NCI-H345 treated with DMSO at 0.1 percent for 48 hours (cell line): ENCODE results near the gene STAT4.

Source experiments
- DNase-seq: peaks from one replicate; lab custom pipeline; 2025; ENCODE audit not compliant: unreplicated experiment; lab: John Stamatoyannopoulos, UW

The STAT4 gene

GRCh38 chr2:191150600-191151330 is at the start of gene STAT4:
STAT4 (minus strand) TSS chr2:191150994; CDS start chr2:191148203, 2,791 bp downstream.
- peak; percentile 30 for DNase-seq

- DNase-seq, result no peak
Observed at GRCh38 chr2:191199929-191200512, 49.2 kb upstream of the STAT4 start.

GRCh38 chr2:191198271-191198670 is 47.5 kb upstream of the STAT4 start:
- DNase-seq, result no peak

GRCh38 chr2:191197096-191197495 is 46.3 kb upstream of the STAT4 start:
- DNase-seq, result no peak

DNA sequence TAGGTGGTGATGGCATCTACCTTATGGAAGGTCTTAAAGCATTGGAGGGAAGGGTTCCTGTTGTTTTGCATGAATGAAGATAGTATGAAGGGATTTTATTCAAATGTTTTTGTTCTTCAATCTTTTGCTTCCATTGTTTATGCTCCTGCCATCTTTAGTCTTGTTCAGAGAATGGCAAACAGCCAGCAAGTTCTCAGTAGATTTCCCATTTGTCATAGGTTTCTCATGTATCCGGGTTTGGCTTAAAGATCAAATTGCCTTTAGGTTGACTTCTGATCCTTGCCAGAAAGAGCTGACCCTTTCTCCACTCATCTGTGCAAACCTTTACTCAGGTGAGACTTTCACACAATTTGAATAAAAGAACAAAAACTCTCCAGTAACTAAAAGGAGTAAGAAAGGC is 44.2 kb upstream of the STAT4 start:
- no peak for DNase-seq

DNA sequence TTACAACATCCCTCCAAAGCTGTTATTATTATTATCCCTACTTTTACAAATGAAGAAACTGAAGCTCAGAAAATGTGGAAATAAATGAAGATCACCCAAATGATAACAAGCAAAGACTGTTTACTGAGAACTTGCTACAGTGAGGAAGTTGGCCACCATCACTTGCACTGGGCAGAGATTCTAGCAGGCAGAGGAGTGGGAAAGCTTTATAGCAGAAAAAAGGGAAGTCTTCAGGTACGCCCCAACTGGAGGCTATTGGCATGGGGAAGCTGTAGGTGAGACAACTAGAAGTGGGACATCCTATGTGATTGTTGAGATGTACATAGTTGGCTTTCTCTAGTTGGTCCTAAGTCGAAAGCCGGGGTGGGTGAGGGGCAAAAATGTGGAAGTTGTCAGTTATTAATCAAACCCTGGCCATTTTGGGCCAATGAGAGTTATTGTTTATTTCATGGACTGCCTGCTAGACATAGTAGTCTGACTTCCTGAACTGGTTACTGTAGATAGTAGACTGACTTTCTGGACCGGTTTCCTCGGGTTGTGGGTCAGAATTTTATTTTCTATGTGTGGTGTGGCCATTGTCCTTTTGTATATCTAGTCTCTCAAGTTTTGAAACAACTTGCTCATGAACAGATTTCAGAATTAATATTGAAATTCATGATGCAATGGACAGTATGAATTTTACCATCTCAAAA is 40.2 kb upstream of the STAT4 start:
- DNase-seq, result no peak

GRCh38 chr2:191190435-191190834 is 39.6 kb upstream of the STAT4 start:
- DNase-seq, result no peak

- DNase-seq, result no peak
Observed at GRCh38 chr2:191189112-191189635, 38.4 kb upstream of the STAT4 start.

- no peak for DNase-seq
Observed at GRCh38 chr2:191188550-191189093, 37.8 kb upstream of the STAT4 start.

DNA sequence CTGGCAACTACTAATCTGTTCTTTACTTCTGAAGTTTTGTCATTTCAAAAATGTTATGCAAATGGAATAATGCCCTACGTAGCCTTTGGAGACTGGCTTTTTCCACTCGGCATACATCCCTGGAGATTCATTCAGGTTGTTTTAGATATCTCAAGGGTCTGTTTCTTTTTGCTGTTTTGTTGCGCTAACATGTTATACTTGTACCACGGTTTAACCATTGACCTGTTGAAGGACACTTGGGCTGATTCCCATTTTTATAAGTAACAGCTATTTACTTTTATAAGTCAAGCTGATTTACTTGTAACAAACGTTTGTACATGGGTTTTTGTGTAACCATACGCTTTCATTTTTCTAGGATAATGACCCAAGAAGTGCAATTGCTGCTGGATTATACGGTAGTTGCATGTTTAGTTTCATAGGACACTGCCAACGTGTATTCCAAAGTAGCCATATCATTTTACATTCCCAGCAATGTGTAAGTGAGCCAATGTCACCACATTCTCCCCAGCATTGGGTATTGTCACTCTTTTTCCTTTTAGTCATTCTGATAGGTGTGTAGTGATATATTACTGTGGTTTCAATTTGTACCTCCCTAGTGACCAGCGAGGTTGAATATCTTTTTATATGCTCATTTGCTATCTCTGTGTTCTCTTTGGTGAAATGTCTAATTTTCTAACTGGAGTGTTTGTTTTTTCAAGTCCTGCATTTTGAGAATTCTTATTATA is 36.5 kb upstream of the STAT4 start:
- no peak for DNase-seq

GRCh38 chr2:191184457-191184856 is 33.7 kb upstream of the STAT4 start:
- DNase-seq, result no peak

DNA sequence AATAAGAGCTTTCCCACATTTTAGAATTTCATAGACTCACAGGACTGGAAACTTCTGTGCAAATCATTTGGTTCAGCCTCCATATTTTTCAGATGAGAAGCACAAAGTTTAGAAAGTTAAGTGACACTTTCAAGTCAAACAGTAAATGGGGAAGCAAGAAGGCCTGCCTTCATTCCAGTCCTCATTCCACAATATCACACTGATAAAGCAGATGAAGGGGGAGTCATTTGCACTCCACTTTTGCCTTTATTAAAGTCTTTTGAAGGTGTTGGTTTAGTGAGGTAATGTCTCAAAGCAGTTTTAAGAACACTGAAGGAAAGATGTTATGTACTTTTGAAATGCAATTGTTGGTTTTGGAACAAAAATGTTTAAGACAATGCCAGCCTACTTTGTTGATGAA is 32.7 kb upstream of the STAT4 start:
- no peak for DNase-seq

GRCh38 chr2:191183081-191183480 is 32.3 kb upstream of the STAT4 start:
- DNase-seq, result no peak

GRCh38 chr2:191180713-191181112 is 29.9 kb upstream of the STAT4 start:
- DNase-seq, result no peak

DNA sequence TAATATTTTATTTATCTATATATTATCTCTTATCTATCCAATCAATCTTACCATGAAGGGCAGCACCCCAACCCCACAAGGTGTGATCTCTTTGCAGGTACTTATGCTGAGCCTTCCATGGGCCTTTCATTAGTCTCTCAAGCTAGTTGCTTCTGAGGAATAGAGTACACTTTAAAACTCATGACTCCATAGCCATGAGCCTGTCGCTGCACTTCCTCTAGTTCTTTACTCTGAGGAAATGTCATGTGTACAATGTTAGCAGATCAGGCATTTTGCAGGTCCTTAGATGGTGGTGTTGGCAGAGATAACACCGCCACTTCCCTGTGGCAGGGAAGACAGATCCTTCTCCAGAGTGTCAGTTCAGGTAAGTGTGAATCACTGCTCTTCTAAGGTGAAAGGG is 29.5 kb upstream of the STAT4 start:
- DNase-seq, result no peak

DNA sequence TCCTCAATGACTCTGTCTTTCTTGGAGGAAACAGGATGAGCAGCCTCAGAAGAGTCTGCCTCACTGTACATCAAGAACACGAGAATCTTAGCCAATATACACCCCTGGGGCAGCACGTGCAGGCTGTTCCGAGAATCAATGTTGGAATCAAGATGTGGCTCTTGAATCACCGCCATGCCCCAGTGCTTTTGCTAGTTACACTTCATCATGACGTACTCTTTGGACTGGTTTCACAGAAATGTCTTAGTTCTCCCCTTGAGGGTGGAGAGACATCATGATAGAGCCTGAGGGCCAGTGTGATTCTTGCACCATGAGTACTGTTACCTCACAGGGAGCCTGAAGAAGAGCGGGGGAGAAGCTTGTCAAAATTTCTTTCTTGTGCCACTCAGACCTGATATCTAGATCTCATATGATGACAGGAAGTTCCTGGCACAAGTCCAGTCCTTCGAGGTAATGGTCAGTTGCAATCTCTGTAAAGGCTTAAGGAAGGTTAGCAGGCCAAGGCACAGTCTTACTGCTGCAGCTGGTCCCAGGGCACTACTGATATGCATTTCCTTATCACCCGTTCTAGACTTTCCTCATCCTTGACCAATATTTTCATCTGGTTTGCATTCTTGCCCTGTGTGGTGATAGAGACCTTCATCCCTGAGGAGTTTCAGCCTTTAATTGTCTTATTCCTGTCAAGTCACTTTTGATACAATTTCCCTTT is 28.2 kb upstream of the STAT4 start:
- no peak for DNase-seq

DNA sequence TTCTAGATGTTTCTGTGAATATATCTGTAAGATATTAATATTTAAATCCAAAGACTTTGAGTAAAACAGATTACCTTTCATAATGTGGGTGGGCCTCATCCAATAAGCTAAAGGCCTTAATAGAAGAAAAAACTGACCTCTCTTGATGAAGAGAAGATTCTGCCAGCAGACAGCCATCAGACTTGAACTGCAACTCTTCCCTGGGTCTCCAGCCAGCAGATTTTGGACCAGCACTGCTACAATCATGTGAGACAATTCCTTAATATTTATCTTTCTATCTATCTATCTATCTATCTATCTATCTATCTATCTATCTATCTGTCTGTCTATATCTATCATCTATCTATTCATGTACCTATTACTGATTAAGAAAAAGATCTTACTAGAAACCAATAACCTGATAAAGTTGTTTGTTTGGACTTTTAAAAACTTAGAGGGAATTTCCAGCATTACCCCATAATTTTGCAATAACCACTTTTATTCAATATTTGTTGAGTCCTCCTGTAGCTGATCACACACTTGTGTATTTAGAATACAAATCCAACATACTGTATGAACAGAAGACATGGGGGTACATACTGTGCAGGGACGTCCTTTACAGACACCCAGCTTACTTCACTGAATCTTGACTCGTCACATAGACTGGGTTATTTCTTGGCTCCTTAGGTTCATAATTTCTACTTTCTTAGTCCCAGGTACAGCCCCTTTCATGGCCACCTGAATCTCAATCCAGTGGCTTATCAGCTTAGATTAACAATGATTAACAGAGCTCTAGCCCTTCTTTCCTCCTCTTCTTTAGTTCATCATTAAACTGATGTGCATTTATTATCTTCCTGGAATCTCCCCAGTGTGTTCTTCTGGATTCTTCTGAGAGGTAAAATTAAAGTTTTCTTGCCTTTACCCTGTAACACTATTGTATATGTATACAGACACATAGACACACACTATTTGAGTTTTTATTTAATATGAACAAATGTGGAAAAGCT is 27.2 kb upstream of the STAT4 start:
- no peak for DNase-seq

DNA sequence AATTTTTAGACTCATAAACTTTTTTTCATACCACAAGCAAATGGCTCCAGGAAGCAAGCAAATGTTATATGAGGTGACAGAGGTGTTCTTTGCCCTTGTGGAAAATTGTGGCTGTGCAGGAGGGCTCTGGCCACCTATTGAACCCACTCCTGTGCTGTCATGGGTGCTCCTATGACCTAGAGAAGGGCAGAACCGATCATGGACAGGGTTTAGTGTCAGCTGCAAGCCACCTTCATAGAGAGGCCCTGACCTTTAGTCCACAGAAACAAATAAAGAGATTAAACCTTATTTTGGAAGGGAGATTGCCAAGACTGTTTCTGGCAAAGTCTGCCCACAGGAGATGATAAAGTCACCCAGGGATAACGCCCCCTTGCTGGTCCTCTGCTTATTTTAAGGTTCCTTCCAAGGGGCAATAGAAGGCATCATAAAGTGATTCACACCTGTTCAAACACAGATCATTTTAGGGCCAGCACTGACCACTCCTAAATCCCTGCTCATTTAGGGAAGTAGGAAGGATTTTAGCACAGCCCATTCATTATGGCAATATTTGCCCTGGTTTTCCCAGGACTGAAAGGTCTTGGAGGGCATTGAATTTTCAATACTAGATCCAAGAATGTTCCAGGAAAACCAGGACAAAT is 26.1 kb upstream of the STAT4 start:
- DNase-seq, result no peak

DNA sequence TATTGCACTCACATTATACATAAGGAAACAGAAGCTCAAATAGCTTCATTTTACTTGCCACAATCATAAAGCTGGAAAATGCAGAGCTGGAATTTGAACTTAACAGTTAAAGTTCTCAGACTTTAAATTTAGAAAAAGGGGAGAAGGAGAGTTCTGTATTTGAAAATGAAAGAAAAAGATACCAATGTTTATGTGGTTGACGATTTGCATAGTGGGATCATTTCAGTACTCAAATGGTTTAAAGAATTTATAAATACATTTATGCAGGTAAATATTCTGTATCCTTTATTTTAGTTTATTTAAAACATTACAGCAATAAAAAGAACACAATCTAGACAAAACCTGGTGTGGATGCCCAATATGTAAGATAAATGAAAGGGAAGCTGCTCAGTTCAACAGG is 25.5 kb upstream of the STAT4 start:
- no peak for DNase-seq
